OCI-M2 (cell line): ENCODE measurements around the gene NPHP4.
"Not testable (repeated sequence)": the region's sequence is repeated elsewhere in the genome, so short reads cannot be mapped to it uniquely, and the experiment has no call there.

ENCODE experiments used
- DNase-seq: peaks from one replicate; lab custom pipeline; 2025; ENCODE audit not compliant: unreplicated experiment; lab: John Stamatoyannopoulos, UW

The NPHP4 gene

GRCh38 chr1:5936621-5937372, 55.4 kb downstream of the NPHP4 start:
- no peak for DNase-seq

GRCh38 chr1:5936126-5936525, 56.1 kb downstream of the NPHP4 start:
- no peak for DNase-seq

GRCh38 chr1:5935026-5935425, 57.2 kb downstream of the NPHP4 start:
- DNase-seq, result no peak

GRCh38 chr1:5934058-5934884, 58.0 kb downstream of the NPHP4 start:
- no peak for DNase-seq

GRCh38 chr1:5933676-5934057, 58.6 kb downstream of the NPHP4 start:
- no peak for DNase-seq

GRCh38 chr1:5933050-5933449, 59.2 kb downstream of the NPHP4 start:
- DNase-seq, result no peak

GRCh38 chr1:5928714-5929400, 63.4 kb downstream of the NPHP4 start:
- no peak for DNase-seq

GRCh38 chr1:5927506-5928370, 64.5 kb downstream of the NPHP4 start:
- DNase-seq, result no peak

- no peak for DNase-seq
Measured at GRCh38 chr1:5926686-5927435, 65.4 kb downstream of the NPHP4 start.

- DNase-seq, result not testable (repeated sequence)
Measured at GRCh38 chr1:5922700-5923330, 69.4 kb downstream of the NPHP4 start.

GRCh38 chr1:5921671-5922070, 70.6 kb downstream of the NPHP4 start:
- DNase-seq, result no peak

- DNase-seq, result no peak
Measured at GRCh38 chr1:5921129-5921528, 71.1 kb downstream of the NPHP4 start.

- DNase-seq, result no peak
Measured at GRCh38 chr1:5920201-5920600, 72.0 kb downstream of the NPHP4 start.

GRCh38 chr1:5918275-5918649, 74.0 kb downstream of the NPHP4 start:
- no peak for DNase-seq

- DNase-seq, result no peak
Measured at GRCh38 chr1:5917591-5918274, 74.5 kb downstream of the NPHP4 start.

GRCh38 chr1:5917281-5917590, 75.0 kb downstream of the NPHP4 start:
- no peak for DNase-seq

GRCh38 chr1:5916572-5917280, 75.5 kb downstream of the NPHP4 start:
- no peak for DNase-seq
